ENCODE results near the gene GJC2. TPM values are rescaled to one million over a fixed set of nuclear protein-coding genes. Genes with fewer than 3 reads are reported as not detected.

The GJC2 gene
- total and polyA plus RNA-seq, 10 of the 15 experiments (the other 5 are each of a cell fraction or from before 2014, with no cell fraction given) = 0.04 to 0.44 (median 0.07) TPM; not detected in 4

GRCh38 chr1:228102791-228103620 lies 46.7 kb upstream of the GJC2 start, which contains the start of gene C1orf35:
C1orf35 (minus strand) TSS chr1:228103325; CDS start chr1:228103227, 98 bp downstream.
- ChIA-PET RAD21 (ENCODE audit: unreplicated experiment) (no interaction called here), POLR2A (interaction anchor here (1.9 kb wide), 1 partner anchor 62 kb away, joined by 4 read pairs; the partner anchor contains the start of gene IBA57), SMC1A (ENCODE audit: uncharacterized antibody, unreplicated experiment) (no interaction called here), CTCF (interaction anchor here (0.6 to 1.0 kb wide), 2 partner anchors 8 to 28 kb away, joined by 3 to 4 read pairs; no protein-coding TSS in a partner anchor)
- ATAC-seq (peak; percentile 87), DNase-seq (ENCODE audit: low read depth, low spot score) (peak; percentile 66), FAIRE-seq (no peak)
- peaks cover 15% of the 10 kb centered on the region for H3K79me2 ChIP-seq (ENCODE audit: control insufficient read depth, insufficient read depth, low read length)
- peak within 1 kb of the TSS; percentile 87 for H3K4me3 ChIP-seq
- no peaks in the 10 kb centered on the region for H3K27me3 ChIP-seq (replicated peaks in 1 of 2; ENCODE audit: control insufficient read depth in 2 of 2, insufficient read depth in 2 of 2, low read length in 1 of 2)
- no peaks in the 10 kb centered on the region for H3K9me3 ChIP-seq (replicated peaks; ENCODE audit: control insufficient read depth, insufficient read depth, low read length)
- peak within 1 kb of the TSS; percentile 66 for H3K4me2 ChIP-seq (ENCODE audit: control insufficient read depth, insufficient read depth)
- H3K27ac ChIP-seq (ENCODE audit: control insufficient read depth, insufficient read depth) = peak within 1 kb of the TSS; percentile 69
- H3K9ac ChIP-seq (ENCODE audit: control insufficient read depth, insufficient read depth, low read length) = peak within 1 kb of the TSS; percentile 75
- H2AFZ ChIP-seq (ENCODE audit: control insufficient read depth, low read depth, low read length) = peak within 1 kb of the TSS; percentile 95
- TSS peak; percentile 48 for BruUV-seq (replicated peaks)
- under 1% methylated on average over 85 of the region's 104 CpGs for WGBS (ENCODE audit: insufficient coverage, insufficient replicate concordance, low lambda C conversion rate, missing lambda C conversion rate)
- intact Hi-C loops (cut with micrococcal nuclease; ENCODE audit: unreplicated experiment) (loop anchor here (2.0 kb wide), 1 partner anchor 18 kb away; no protein-coding TSS in a partner anchor), in situ Hi-C loops (cut with MboI) (no loop called here)
- H3K36me3 ChIP-seq (ENCODE audit: control insufficient read depth in 2 of 2, insufficient read depth in 2 of 2, low read length in 1 of 2) = peaks cover 7 to 24% of the 10 kb centered on the region in 2 experiments; a peak in 3 of 4 replicates
- H3K4me1 ChIP-seq (ENCODE audit: control insufficient read depth, insufficient read depth, low read length) = peaks cover 12% of the 10 kb centered on the region
- H4K20me1 ChIP-seq (ENCODE audit: control insufficient read depth, insufficient read depth) = no peaks in the 10 kb centered on the region
- TF ChIP-seq NR2C1 (IDR thresholded peaks at IDR 0.05) = peak; percentile 85
- TF ChIP-seq BRCA1 (IDR thresholded peaks at IDR 0.05; ENCODE audit: low read depth, low read length) = peak; percentile 54
- TF ChIP-seq, protein P1, sequence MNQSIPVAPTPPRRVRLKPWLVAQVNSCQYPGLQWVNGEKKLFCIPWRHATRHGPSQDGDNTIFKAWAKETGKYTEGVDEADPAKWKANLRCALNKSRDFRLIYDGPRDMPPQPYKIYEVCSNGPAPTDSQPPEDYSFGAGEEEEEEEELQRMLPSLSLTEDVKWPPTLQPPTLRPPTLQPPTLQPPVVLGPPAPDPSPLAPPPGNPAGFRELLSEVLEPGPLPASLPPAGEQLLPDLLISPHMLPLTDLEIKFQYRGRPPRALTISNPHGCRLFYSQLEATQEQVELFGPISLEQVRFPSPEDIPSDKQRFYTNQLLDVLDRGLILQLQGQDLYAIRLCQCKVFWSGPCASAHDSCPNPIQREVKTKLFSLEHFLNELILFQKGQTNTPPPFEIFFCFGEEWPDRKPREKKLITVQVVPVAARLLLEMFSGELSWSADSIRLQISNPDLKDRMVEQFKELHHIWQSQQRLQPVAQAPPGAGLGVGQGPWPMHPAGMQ (IDR thresholded peaks at IDR 0.05; ENCODE audit: borderline replicate concordance) = no peak
- peak; percentile 33 for TF ChIP-seq KLF5 (IDR thresholded peaks at IDR 0.05; ENCODE audit: partially characterized antibody)
- peak; percentile 62; the same call in 1 of the 2 replicates for TF ChIP-seq RFX5 (IDR thresholded peaks at IDR 0.05; ENCODE audit: low read depth, low read length)
- TF ChIP-seq EGR1 (IDR thresholded peaks at IDR 0.05; ENCODE audit: borderline replicate concordance in 1 of 2, low read depth in 2 of 2, low read length in 2 of 2) = peak in 1 of 2 experiments; percentile 73; a peak in 2 of 3 replicates
- peak; percentile 92; the same call in 1 of the 2 replicates for TF ChIP-seq ASH2L (IDR thresholded peaks at IDR 0.05; ENCODE audit: borderline replicate concordance, low read depth)
- peak; percentile 78 for TF ChIP-seq RELA (IDR thresholded peaks at IDR 0.05; ENCODE audit: borderline replicate concordance, partially characterized antibody)
- TF ChIP-seq TBL1XR1 (IDR thresholded peaks at IDR 0.05; ENCODE audit: low read depth, low read length) = no peak
- no peak for TF ChIP-seq ZZZ3 (IDR thresholded peaks at IDR 0.05; ENCODE audit: control insufficient read depth, insufficient read length, low read depth)
- TF ChIP-seq CREB1 (IDR thresholded peaks at IDR 0.05; ENCODE audit: low read depth) = peak; percentile 99
- no peak; a peak in 1 of 4 replicates for TF ChIP-seq IKZF2 (IDR thresholded peaks at IDR 0.05)
- TF ChIP-seq MYB (IDR thresholded peaks at IDR 0.05; ENCODE audit: borderline replicate concordance, low read depth, low read length) = no peak
- TF ChIP-seq POLR2AphosphoS5 (IDR thresholded peaks at IDR 0.05; ENCODE audit: low read length) = peak; percentile 43; the same call in 1 of the 2 replicates
- peak; percentile 99 for TF ChIP-seq CREM (IDR thresholded peaks at IDR 0.05; ENCODE audit: low read depth)
- no peak for TF ChIP-seq MTA2 (IDR thresholded peaks at IDR 0.05; ENCODE audit: low read depth)
- TF ChIP-seq, protein P2, sequence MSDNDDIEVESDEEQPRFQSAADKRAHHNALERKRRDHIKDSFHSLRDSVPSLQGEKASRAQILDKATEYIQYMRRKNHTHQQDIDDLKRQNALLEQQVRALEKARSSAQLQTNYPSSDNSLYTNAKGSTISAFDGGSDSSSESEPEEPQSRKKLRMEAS (IDR thresholded peaks at IDR 0.05; ENCODE audit: low read depth, low read length) = peak; percentile 51; the same call in 1 of the 2 replicates
- peak; percentile 55; the same call in 1 of the 2 replicates for TF ChIP-seq YY1 (IDR thresholded peaks at IDR 0.05; ENCODE audit: low read depth, low read length)
- peak; percentile 85 for TF ChIP-seq ZNF687 (IDR thresholded peaks at IDR 0.05)
